GM18867 (cell line): ENCODE data around the gene TSEN54.
A peak's percentile ranks its signal among the peaks of the same experiment; 100 is the strongest.
"Not testable (repeated sequence)": the region's sequence is repeated elsewhere in the genome, so short reads cannot be mapped to it uniquely, and the experiment has no call there.

Experiments used
- ATAC-seq: cut with Tn5 transposase; IDR thresholded peaks from one replicate; pipeline ENCODE4 v1.9.1; 2021; ENCODE audit warnings: mild to moderate bottlenecking, moderate library complexity; ENCODE audit not compliant: unreplicated experiment

The TSEN54 gene

DNA sequence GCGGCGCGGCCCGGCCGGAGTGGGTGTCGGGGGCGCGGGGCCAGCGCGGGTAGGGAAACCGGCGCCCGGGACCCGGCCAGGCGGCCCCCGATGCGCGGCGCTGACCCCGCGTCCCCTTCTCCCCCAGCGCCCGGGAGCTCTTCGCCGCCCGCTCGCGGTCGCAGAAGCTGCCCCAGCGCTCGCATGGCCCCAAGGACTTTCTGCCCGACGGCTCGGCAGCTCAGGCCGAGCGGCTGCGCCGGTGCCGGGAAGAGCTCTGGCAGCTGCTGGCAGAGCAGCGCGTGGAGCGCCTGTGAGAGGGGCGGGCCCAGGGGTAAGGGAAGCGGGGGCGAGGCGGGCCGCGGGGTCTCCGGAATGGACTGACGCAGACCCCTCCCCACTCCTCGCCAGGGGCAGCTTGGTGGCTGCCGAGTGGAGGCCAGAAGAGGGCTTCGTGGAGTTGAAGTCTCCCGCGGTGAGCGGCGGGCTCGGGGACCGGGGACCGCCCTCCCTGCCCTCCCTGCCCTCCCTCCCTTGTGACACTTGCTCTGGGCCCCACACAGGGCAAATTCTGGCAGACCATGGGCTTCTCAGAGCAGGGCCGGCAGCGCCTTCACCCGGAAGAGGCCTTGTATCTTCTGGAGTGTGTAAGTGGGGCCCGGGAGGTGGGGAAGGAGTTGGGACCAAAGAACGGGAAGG, 430 bp downstream of the TSEN54 start:
- peak; percentile 2 for ATAC-seq

GRCh38 chr17:75517297-75517865, 1.1 kb downstream of the TSEN54 start:
- ATAC-seq: no peak

GRCh38 chr17:75518201-75518600, 1.9 kb downstream of the TSEN54 start:
- ATAC-seq: no peak

DNA sequence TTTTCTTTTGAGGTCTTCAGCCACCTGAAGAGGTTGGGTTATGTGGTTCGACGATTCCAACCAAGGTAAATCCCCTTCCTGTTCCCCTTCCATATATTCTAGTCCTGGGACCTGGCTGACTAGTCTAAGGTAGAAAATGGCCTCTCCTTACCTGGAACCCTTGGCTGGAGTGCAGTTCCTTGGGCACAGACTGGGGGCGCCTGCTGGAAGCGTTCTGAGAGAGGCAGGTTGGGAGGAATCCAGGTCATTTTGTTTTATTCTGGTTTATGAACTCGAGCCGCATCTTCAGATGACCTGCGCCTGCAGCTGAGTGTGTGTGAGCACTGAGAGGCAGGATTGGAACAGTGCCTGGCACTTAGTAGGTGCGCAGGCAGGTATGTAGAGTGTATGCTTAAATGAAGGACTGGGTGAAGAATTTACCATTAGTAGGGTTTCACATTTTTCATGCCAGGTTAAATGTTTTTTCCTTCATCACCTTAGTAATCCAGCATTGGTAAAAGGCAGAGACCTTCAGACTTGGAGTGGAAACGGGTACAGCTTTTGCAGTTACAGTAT, 2.7 kb downstream of the TSEN54 start:
- no peak for ATAC-seq

DNA sequence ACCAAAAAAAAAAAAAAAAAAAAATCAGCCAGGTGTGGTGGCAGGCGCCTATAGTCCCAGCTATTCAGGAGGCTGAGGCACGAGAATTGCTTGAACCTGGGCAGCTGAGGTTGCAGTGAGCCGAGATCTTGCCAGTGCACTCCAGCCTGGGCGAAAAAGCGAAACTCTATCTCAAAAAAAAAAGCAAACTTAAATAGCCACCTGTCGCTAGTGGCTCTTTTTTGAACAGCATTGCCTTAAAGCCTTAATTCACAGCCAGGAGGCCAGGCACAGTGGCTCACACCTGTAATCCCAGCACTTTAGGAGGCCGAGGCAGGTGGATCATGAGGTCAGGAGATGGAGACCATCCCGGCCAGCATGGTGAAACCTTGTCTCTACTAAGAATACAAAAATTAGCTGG, 4.1 kb downstream of the TSEN54 start:
- ATAC-seq: not testable (repeated sequence)

- no peak for ATAC-seq
Observed at GRCh38 chr17:75521290-75521689, 5.0 kb downstream of the TSEN54 start.

DNA sequence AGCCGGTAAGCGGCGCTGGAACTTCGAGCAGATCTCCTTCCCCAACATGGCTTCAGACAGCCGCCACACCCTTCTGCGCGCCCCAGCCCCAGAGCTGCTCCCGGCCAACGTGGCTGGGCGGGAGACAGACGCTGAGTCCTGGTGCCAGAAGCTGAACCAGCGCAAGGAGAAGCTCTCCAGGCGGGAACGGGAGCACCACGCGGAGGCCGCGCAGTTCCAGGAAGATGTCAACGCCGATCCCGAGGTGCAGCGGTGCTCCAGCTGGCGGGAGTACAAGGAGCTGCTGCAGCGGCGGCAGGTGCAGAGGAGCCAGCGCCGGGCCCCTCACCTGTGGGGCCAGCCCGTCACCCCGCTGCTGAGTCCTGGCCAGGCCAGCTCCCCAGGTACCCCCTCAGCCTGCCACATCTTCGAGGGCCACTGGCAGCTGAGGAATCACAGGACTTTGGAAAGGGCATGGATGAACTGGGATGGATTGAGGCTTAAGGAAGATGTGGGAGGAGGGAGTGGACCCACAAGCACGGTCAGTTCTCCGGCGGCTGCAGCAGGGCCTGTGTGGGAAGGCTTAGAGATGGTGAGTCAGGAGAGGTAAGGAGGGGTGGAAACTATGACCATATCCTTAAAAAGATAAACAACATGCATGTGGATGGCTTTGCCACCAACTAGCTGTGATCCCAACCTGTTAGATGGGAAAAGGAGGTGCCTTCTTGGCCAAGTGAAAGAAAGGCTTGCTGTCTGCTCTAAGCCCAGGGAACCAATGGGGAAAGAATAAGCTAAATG, 5.8 kb downstream of the TSEN54 start:
- ATAC-seq: no peak

DNA sequence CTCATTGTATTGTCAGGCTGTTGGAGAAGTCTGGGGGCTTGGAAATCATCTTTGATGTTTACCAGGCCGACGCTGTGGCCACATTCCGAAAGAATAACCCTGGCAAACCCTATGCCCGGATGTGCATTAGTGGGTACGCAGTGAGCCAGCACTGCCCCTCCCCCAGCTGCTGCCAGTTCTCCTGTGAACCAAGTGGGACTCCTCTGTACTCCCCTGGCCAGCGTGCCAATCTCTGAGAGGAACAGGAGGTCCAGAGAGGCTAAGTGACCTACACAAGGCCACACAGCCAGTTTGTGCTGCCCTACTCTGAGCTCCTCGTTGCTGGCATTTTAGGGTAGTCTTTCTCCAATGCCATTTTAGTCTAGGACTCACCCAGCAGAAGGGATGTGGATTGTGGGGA, 7.3 kb downstream of the TSEN54 start:
- ATAC-seq: no peak

DNA sequence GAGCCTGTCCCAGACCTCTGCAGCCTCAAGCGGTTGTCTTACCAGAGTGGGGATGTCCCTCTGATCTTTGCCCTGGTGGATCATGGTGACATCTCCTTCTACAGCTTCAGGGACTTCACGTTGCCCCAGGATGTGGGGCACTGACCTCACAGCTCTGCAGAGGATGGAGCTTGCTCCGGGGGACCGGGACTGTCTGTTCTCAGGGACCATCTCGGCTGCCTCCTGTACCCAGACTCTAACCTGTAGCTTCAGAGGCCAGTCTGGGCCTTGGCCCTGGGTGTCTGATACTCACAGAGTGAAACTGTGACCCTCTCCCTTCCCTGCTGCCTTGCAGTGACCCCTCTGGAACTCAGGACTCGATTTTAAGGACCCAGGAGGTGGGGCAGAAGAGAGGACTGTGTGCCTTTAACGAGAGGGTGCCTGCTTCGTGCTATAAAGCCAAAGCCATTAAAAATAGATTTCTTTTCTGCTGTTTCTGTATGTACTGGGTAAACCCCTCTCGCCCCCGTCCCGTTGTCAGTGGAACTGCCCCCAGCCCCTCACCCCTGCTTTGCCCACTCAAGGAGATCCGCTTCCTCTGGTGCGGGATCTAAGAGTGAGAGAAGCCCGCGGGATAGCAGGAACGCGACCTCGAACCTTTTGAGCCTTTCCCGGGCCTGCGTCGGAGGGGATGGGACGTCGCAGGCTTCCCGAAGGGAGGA, 8.1 kb downstream of the TSEN54 start:
- no peak for ATAC-seq

DNA sequence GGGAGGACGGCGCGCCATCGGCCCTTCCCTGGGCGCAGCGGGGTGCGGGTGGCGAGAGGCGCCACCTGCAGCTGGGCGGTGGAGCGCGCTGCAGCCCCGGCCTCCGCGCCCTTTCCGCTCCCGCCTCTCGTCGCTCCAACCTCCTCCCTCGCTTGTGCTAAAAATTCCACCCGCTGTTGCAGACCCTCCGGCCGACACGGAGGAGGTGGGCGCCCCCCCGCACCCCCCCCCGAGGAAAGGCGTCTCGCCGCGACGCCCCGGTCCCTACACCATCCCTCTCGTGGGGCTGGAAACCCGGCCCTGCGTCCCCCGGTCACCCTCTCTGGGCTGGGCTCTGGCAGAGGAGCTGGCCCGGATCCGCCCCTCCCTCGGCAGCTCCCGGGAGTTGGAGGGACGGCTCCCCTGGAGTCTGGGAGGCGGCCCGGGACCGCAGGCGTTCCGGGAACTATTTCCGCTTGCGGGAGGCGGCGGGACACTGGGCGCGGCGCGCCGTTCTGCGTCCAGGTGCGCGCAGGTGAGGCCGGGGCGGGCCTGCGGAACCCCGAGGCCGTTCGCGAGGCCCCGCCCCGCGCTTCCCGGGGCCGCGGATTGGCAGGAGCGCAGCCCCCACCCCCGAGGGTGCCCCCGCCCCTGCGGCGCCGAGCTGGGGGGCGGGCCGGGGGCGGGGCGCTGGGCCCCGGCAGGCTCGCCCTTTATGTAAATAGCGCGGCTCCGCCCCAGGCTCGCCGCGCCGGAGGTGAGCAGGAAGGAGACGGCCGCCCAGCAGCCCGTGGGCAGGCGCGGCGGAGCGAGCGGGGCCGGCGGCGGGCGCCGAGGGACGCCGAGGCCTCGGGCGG, 8.9 kb downstream of the TSEN54 start, which contains the start of gene LLGL2:
TSS of gene LLGL2 (plus strand) at position 728 of the 836 bp plus-strand sequence. CDS start 17,730 bp downstream, outside the sequence.
- ATAC-seq: peak; percentile 81

- peak; percentile 14 for ATAC-seq
Observed at GRCh38 chr17:75525806-75526554, 9.7 kb downstream of the TSEN54 start.

GRCh38 chr17:75526555-75527270, 10.4 kb downstream of the TSEN54 start:
- ATAC-seq: no peak

DNA sequence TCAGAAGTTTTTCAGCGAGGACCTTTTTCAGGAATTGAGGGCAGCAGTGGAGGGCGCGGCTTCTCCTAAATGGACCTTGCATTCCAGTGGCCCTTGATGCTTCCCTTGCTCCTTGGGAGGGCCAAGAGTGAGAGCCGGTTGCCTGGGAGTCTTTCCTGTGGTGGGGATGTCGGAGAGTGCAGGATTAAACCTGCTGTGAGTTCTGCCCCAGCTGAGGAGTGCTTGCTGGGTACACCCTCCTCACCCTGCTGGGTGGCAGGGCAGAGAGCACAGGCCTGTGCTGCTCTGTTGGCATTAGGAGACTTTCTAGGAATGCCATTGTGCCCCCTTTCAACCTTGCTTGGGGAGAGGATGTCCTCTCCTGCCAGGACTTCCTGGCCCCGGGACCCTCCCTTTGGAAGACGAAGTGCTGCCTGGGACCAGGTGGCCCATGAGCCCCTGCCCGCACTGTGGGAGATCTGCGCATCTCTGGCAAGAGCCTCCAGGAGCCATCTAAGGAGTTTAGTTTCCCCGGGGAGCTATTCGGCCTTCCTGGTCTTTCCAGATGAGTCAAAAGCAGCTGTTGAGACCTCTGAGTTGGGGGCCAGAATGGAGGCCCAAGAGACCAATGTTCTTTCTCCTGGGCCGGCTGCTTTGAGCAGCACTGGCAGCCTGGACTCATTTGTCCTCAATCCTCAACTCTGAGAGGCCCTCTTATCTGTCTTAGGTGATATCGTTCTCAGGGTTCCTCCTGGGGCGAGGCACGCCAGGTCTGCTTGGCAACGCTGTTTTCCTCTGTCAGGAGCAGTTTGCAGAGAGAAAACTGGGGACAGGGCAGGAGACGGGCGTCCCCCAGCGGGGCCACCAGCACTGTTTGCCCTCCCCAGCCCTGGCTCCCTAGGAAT, 14.8 kb downstream of the TSEN54 start:
- no peak for ATAC-seq

DNA sequence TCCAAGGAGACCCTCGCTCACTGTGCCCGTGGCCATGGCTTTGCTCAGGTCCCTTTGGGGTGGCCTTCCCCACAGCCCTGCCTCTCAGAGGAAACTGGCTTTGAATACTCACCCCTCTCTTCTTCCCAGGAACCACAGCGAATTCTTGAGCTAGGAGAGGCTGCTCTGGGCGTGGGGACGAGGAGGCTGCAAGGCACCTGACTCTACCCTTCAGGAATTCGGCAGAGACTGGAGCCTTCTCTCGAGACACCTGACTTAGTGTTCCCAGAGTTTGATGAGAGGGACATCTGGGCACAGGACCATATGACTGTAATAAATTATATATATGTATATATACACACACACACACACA, 15.4 kb downstream of the TSEN54 start:
- ATAC-seq: no peak

DNA sequence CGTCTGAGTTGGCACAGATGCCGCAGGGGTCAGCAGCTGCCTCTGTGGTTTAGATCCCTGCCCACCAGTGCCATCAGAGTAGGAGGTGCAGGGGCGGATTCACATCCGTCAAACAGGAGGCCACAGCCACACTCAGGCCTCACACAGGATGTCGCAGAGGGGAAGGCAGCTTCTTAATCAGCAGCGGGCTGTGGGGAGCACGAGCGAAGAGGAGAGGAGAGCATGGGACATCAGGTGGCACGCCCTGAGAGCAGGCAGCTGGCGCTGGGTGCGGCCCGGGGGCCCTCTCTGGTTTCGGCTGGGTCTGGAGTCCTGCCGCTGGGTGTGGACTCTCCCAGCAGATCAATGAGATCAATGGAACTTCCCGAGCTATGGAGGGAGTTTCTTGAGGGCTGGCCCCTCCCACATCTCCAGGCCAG, 18.8 kb downstream of the TSEN54 start:
- ATAC-seq: peak; percentile 51

DNA sequence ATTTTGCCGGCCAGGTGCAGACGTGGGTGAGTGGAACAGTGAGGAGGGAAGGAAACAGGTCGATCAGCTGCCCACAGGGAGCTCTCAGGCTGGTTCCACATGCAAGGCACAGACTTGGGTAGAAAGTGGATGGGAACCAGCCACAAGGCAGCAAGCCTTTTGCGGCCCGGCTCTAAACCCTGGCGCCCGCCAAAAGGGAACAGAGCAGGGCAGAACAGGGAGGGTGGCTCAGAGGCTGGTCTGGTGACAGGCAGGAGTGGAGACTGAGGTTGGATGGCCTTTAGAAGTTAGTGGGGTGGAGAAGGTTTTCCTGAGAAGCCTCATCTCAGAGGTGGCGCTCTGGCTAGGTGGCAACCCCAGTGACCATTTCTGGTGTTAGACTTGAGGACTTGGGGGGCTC, 19.5 kb downstream of the TSEN54 start:
- ATAC-seq: no peak

GRCh38 chr17:75536366-75536765, 20.0 kb downstream of the TSEN54 start:
- ATAC-seq: no peak
